HG03521 (cell line): ENCODE data around the gene TERT.

Experiments used
- ATAC-seq: cut with Tn5 transposase; IDR thresholded peaks from one replicate; pipeline ENCODE4 v1.9.1; 2021; ENCODE audit warnings: mild to moderate bottlenecking, moderate library complexity; ENCODE audit not compliant: unreplicated experiment

Gene TERT

DNA sequence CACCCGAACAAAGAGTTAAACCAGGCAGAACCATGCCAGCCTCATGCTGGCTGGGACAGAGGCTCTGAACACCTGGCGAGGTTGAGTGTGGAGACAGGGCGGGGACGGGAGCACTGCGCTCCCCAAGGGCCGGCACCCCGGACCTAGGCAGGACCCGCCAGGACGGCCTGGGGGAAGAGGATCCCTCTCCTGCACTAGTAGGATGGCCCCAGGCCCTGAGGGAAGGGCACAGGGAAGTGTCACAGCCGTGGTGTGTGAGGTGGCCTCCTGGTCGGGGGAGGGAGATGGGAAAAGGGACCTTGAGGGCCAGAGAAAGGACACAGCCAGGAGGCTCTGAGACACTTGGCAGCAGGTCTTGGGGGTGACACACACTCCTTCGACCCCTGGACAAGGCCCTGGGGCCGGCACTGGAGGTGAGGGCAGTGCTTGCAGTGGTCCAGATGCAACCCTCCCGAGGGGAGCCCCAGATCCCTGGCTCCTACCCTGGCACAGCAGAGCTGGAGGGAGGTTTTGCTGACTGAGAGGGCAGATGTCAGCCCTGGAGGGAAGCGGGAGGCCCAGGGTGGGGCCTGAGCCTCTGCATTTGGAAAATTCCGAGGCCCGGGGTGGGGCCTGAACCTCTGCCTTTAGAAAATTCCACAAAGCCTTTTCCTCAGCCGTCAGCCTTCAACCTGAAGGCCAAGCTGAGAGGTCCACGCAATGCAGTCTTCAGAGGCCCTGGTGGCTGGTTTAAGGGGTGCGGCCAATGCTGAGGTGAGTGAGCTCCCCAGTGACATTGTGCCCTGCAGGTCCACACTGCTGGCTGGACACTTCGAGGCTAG is 24.8 kb upstream of the TERT start:
- no peak for ATAC-seq

- ATAC-seq: no peak
These were observed 23.9 kb upstream of the TERT start for GRCh38 chr5:1318659-1319251.

GRCh38 chr5:1317921-1318565 is 23.2 kb upstream of the TERT start:
- ATAC-seq: no peak

- ATAC-seq: no peak
These were observed 21.9 kb upstream of the TERT start for GRCh38 chr5:1316588-1317340.

- ATAC-seq: peak; percentile 48
These were observed 21.1 kb upstream of the TERT start for GRCh38 chr5:1315709-1316587.

GRCh38 chr5:1315018-1315708 is 20.3 kb upstream of the TERT start:
- ATAC-seq: no peak

GRCh38 chr5:1314564-1314982 is 19.7 kb upstream of the TERT start:
- ATAC-seq: no peak

DNA sequence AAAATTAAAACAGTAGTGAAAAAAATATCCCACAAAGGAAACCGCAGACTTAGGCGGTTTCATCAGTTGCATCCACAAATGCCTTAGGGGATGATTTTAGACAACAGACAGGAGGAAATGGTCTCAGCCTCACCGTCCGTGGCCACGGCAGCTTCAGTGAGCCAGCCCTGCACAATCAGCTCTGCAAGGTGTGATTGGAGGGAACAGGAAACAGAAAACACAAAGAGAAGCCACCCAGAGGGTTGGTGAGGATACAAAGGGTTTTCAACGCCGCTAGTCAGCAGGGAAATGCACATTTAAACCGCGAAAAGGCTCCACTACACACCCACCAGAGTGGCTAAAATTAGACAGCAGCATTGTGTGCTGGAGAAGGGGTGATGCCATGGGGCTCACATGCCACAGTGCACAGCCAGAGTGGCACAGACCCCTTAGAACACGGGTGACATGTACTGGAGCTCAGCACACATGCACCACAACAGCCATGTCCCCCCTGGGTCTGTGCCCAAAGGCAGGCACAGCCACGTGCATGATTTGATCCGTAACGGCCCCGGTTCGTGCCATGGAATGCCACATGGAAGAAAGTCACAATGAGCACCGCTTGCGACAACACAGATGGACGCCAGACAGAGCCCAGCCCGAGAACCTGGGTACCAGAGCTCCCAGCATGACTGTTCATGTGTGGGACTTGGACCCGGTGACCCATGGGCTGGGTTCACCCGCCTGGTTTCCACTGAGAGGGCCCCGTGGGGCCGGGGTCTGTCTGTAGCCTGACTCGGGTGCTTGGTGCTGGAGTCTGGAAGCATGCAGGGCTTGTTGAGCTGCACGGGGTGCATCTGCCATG is 18.3 kb upstream of the TERT start:
- peak; percentile 65 for ATAC-seq

- no peak for ATAC-seq
These were observed 17.3 kb upstream of the TERT start for GRCh38 chr5:1312206-1312605.

- ATAC-seq: no peak
These were observed 16.7 kb upstream of the TERT start for GRCh38 chr5:1311439-1312055.

DNA sequence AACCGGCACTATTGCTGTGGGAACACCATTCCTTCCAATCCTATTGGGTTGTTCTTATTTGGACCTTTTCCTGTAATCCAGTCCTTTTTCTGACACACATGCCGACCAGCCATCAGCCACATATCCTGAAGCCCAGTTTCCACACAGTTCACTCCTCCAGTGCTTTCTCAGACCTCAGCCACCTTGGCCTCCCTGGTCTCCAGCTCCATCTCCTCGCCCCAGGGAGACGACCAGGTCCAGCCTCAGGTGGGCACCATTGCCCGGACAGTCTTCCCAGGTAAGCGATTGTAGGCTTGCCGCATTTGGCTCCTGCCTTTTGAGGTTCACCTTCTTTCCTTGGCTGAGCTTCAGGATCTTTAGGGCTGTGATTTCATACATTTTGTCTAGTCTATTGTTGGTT is 15.2 kb upstream of the TERT start:
- no peak for ATAC-seq

DNA sequence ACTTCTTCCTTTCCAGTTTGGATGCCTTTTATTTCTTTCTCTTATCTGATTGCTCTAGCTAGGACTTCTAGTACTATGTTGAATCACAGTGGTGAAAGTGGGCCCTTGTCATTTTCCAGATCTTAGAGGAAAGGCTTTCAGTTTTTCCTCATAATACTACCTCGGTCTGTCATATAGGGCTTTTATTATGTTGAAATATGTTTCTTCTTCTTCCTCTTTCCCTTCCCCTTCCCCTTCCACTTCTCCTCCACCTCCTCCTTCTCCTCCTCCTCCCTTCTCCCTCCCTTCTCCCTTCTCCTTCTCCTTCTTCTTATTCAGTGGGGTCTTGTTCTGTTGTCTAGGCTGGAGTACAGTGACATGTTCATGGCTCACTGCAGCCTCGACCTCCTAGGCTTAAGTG is 9.2 kb upstream of the TERT start:
- no peak for ATAC-seq

- no peak for ATAC-seq
These were observed 7.4 kb upstream of the TERT start for GRCh38 chr5:1302258-1302657.

DNA sequence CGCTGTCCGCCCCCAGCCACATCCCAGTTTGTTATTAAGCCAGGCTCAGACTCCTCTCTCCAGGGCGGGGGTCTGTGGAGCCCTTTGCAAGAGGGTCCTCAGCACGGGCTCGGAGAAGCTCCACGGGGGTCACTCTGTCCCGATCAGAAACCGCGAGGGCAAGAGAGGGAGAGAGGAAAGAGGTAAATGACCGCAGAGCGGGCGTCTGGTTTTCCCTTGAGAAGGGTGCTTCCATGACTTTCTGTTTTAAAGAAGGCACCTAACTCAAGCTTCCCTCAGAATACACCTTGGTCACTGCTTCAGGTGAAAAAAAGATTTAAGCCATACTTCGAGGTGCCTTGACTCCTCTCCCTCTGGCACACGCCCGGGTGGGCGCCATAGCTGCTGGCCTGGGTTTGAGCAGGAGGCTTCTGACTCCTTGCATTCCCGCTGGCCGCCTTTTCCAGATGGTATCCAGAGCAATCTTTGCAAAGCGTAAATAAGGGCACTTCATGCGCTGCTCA is 5.8 kb upstream of the TERT start:
- ATAC-seq: no peak

- ATAC-seq: no peak
These were observed 5.1 kb upstream of the TERT start for GRCh38 chr5:1299961-1300360.

- ATAC-seq: no peak
These were observed 4.6 kb upstream of the TERT start for GRCh38 chr5:1299511-1299850.

DNA sequence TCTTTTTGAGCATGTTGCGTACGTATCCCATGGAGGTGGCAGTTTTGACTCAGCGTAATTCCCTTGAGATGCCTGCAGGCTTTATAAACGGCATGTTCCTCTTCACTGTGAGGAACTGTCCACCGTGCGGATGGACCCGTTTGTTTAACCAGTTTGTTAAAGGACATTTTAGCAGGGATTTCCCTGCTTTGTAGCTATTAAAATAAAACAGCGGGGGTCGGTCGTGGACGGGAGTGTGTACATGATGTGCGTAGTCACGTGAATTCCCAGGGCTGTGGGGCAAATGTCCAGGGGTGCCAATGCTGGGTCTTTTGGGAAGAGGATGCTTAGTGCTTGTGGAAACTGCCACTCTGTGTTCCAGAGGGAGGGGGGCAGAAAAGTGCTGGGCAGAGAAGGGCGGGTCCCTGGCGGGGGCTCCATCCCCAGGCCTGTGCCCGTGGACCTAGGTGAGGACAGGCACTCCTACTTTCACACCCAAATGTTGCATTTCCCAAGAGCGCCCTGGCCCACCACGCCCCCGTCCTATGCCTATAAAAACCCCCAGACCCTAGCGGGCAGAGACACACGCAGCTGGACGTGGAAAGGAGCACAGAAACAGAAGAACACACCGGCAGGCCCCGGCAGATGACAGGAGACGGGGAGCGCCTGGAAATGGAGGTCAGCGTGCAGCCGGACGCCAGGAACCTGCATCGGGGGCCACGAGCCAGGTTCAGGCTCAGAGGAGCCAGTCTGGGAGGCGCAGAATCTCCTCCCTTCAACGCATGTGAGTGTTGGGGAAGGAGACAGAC is 4.0 kb upstream of the TERT start:
- ATAC-seq: no peak
